Upper lobe of left lung (tissue), 6 donors: ENCODE data around the gene MARCHF6. TPM values are rescaled to one million over a fixed set of nuclear protein-coding genes. Genes with fewer than 3 reads are reported as not detected.
A peak's percentile ranks its signal among the peaks of the same experiment; 100 is the strongest.

ENCODE experiments used
- ATAC-seq, 2 donors: fragments of 200-7000 bp; cut with Tn5 transposase; one replicate each; pipeline ENCODE4 v1.9.1; 2022; ENCODE audit warnings: mild to moderate bottlenecking in 2 of 2, moderate library complexity in 2 of 2; ENCODE audit not compliant: low FRiP score in 2 of 2
- DNase-seq, 2 donors: peaks; one replicate each; pipeline ENCODE4 v3.0.0-alpha.2; 2019 to 2020
- H3K27ac ChIP-seq, 4 donors: fragments of 200-600 bp; sonication (generic); one replicate each; pipeline ENCODE4 v1.5.1; 2016 to 2019
- H3K27me3 ChIP-seq, 4 donors: fragments of 200-600 bp; sonication (generic); one replicate each; pipeline ENCODE4 v1.5.1; 2017 to 2019
- H3K36me3 ChIP-seq, 4 donors: fragments of 200-600 bp; sonication (generic); one replicate each; pipeline ENCODE4 v1.5.1; 2016 to 2019
- H3K4me1 ChIP-seq, 4 donors: fragments of 200-600 bp; sonication (generic); one replicate each; pipeline ENCODE4 v1.5.1; 2018 to 2019
- H3K4me3 ChIP-seq, 4 donors: fragments of 200-600 bp; sonication (generic); one replicate each; pipeline ENCODE4 v1.5.1; 2017 to 2019; ENCODE audit warnings: mild to moderate bottlenecking in 2 of 4, moderate library complexity in 1 of 4
- H3K9me3 ChIP-seq, 4 donors: fragments of 200-600 bp; sonication (generic); one replicate each; pipeline ENCODE4 v1.5.1; 2018 to 2019
- CTCF ChIP-seq, 6 experiments: fragments of 450-650 bp in 4 of 6; fragments of 200-600 bp in 2 of 6; sonication (generic) in 2 of 6; IDR thresholded peaks; one replicate each; pipeline ENCODE4 v1.5.1; 2016 to 2019; ENCODE audit warnings: antibody characterized with exemption in 6 of 6
- EP300 ChIP-seq, 4 donors: sonication (generic); formaldehyde crosslinking; IDR thresholded peaks; one replicate each; pipeline ENCODE4 v1.5.1; 2017; ENCODE audit warnings: antibody characterized with exemption in 4 of 4, control low read depth in 2 of 4
- POLR2A ChIP-seq, 4 donors: fragments of 450-650 bp; IDR thresholded peaks; one replicate each; pipeline ENCODE4 v1.5.1; 2016 to 2017; ENCODE audit warnings: antibody characterized with exemption in 4 of 4, mild to moderate bottlenecking in 2 of 4
- POLR2AphosphoS5 ChIP-seq, 2 donors: sonication (generic); formaldehyde crosslinking; IDR thresholded peaks; one replicate each; pipeline ENCODE4 v1.5.1; 2017; ENCODE audit warnings: antibody characterized with exemption in 2 of 2
- WGBS, 2 donors: methylation state at CpG; one replicate each; pipeline ENCODE4 v1.1.5; 2017 to 2018; 5-methylcytosine and 5-hydroxymethylcytosine counted together
- total RNA-seq, 6 donors: library from RNA; depleted of rRNA in 4 of 6; stranded (reverse); fragments of >200 nt in 4 of 6; gene quantifications; one replicate each; pipeline versions ENCODE4 v1.1.0 to v1.2.1, GENCODE V29; 2016 to 2021
- donor health status: DM: no; HTN: no; CAD: no; lungs with moderate emphysema.
- donor health status: DM: no; HTN: yes; CAD: no; lungs with severe emphysema.

The MARCHF6 gene
- total RNA-seq, 6 donors from 2014 or later = 48.5 to 128 (median 110) TPM

GRCh38 chr5:10319202-10319851 is 34.2 kb upstream of the MARCHF6 start:
- no peaks in the 10 kb centered on the region for H3K4me1 ChIP-seq
- no peak for DNase-seq
- WGBS, 2 donors = 86% methylated on average over 8 to 11 of the region's 11 CpGs
- no peaks in the 10 kb centered on the region for H3K9me3 ChIP-seq
- no peak overlapping the region for H3K4me3 ChIP-seq
- H3K27me3 ChIP-seq = no peaks in the 10 kb centered on the region
- H3K36me3 ChIP-seq = no peaks in the 10 kb centered on the region
- ATAC-seq = peak in 1 of 2 donors; percentile 80
- TF ChIP-seq POLR2A (IDR thresholded peaks at IDR 0.05) (no peak), CTCF (IDR thresholded peaks at IDR 0.05) (no peak), POLR2AphosphoS5 (IDR thresholded peaks at IDR 0.05) (no peak), EP300 (IDR thresholded peaks at IDR 0.05) (no peak)
- H3K27ac ChIP-seq = no peak overlapping the region

DNA sequence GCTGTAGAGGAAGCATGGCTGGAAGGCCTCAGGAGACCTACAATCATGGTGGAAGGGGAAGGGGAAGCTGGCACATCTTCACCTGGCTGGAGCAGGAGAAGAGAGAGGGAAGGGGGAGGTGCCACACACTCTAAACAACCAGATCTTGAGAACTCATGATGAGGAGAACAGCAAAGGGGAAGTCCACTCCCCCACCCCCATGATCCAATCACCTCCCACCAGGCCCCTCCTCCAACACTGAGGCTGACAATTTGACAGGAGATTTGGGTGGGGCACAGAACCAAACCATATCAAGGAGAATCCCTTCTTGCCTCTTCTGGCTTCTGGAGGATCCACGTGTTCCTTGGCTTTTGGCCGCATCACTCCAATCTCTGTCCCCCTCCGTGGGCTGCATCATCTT is 32.7 kb upstream of the MARCHF6 start:
- Histone ChIP-seq H3K27ac (no peak overlapping the region), H3K27me3 (no peaks in the 10 kb centered on the region), H3K4me3 (no peak overlapping the region), H3K36me3 (no peaks in the 10 kb centered on the region), H3K4me1 (no peaks in the 10 kb centered on the region), H3K9me3 (no peaks in the 10 kb centered on the region)
- ATAC-seq (no peak), DNase-seq (no peak)
- WGBS, 2 donors = 82 to 85% methylated on average over 3 of the region's 3 CpGs
- TF ChIP-seq POLR2AphosphoS5 (IDR thresholded peaks at IDR 0.05) (no peak), CTCF (IDR thresholded peaks at IDR 0.05) (no peak), EP300 (IDR thresholded peaks at IDR 0.05) (no peak), POLR2A (IDR thresholded peaks at IDR 0.05) (no peak)

DNA sequence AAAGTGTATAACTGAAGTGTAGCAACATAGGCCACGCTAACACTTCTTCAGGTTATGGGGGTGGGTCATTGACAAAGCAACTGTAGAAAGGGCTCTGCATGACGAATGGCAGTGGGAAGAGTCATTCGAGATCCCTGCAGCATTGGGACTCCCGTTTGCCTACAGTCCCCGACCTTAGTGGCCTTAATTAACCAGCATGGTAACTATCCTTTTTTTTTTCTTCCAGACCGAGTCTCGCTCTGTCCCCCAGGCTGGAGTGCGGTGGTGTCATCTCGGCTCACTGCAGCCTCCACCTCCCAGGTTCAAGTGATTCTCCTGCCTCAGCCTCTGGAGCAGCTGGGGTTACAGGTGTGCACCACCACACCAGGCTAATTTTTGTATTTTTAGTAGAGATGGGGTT is 31.6 kb upstream of the MARCHF6 start:
- no peaks in the 10 kb centered on the region for H3K27me3 ChIP-seq
- H3K36me3 ChIP-seq = no peaks in the 10 kb centered on the region
- TF ChIP-seq EP300 (IDR thresholded peaks at IDR 0.05) = no peak
- TF ChIP-seq CTCF (IDR thresholded peaks at IDR 0.05) = no peak
- no peak for TF ChIP-seq POLR2A (IDR thresholded peaks at IDR 0.05)
- TF ChIP-seq POLR2AphosphoS5 (IDR thresholded peaks at IDR 0.05) = no peak
- DNase-seq (no peak), ATAC-seq (no peak)
- 85 to 88% methylated on average over 9 of the region's 9 CpGs for WGBS, 2 donors
- no peak overlapping the region for H3K4me3 ChIP-seq
- no peaks in the 10 kb centered on the region for H3K9me3 ChIP-seq
- no peak overlapping the region for H3K27ac ChIP-seq
- H3K4me1 ChIP-seq = no peaks in the 10 kb centered on the region

GRCh38 chr5:10323588-10324488 is 29.7 kb upstream of the MARCHF6 start:
- DNase-seq = no peak
- no peak for TF ChIP-seq CTCF (IDR thresholded peaks at IDR 0.05)
- no peak for TF ChIP-seq EP300 (IDR thresholded peaks at IDR 0.05)
- no peak for TF ChIP-seq POLR2A (IDR thresholded peaks at IDR 0.05)
- TF ChIP-seq POLR2AphosphoS5 (IDR thresholded peaks at IDR 0.05) = no peak
- H3K36me3 ChIP-seq = no peaks in the 10 kb centered on the region
- H3K27me3 ChIP-seq = no peaks in the 10 kb centered on the region
- H3K27ac ChIP-seq = no peak overlapping the region
- no peak for ATAC-seq
- no peak overlapping the region for H3K4me3 ChIP-seq
- H3K9me3 ChIP-seq = no peaks in the 10 kb centered on the region
- H3K4me1 ChIP-seq = peaks cover 0 to under 1% (median 0%) of the 10 kb centered on the region in 4 donors
- 79 to 81% methylated on average over 6 of the region's 6 CpGs for WGBS, 2 donors
